HG03571 (cell line): ENCODE measurements around the gene MANBA.
A peak's percentile ranks its signal among the peaks of the same experiment; 100 is the strongest.
"Not testable (repeated sequence)": the region's sequence is repeated elsewhere in the genome, so short reads cannot be mapped to it uniquely, and the experiment has no call there.

ENCODE experiments used
- ATAC-seq: cut with Tn5 transposase; IDR thresholded peaks from one replicate; pipeline ENCODE4 v1.9.1; 2021; ENCODE audit not compliant: unreplicated experiment

Gene MANBA

GRCh38 chr4:102764901-102765300 lies 4.1 kb upstream of the MANBA start:
- no peak for ATAC-seq

GRCh38 chr4:102761906-102762305 lies 1.1 kb upstream of the MANBA start:
- no peak for ATAC-seq

GRCh38 chr4:102761296-102761701 lies 531 bp upstream of the MANBA start:
- no peak for ATAC-seq

- peak; percentile 62 for ATAC-seq
Observed at GRCh38 chr4:102759831-102760644, 730 bp downstream of the MANBA start.

DNA sequence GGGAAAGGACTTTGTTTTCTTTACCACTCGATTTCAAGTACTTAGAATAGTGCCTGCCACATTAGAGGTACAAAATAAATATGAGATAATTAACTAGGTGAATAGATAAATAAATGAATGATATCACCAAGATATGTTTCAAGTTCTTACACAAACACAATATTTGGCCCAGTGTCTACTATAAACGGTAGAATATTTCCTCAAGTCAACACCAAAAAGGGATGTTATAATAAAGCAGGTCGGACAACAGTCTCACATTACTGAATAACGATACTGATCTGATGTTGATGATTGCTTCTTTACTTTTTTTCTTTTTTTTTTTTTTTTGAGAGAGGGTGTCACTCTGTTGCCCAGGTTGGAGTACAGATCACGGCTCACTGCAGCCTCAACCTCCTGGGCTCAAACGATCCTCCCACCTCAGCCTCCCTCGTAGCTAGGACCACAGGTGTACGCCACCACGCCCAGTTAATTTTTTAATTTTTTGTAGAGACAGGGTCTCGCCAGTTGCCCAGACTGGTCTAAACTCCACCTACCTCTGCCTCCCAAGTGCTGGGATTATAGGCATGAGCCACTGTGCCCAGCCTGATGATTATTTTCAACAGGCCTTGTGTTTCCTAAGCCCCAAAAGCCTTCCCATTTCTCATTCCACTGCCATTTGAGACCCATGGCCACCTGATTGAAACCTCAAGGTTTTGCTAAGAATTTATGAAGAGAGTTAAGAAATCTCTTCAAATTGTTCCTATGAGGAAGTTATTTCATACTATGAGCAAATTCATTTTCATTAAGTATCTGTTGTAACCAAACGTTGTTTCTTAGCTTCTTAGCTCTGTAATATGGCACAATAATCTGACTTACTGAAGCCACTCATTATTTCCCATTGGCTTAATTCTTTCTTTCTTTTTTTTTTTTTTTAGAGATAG lies 2.3 kb downstream of the MANBA start:
- ATAC-seq, result no peak

- ATAC-seq, result no peak
Observed at GRCh38 chr4:102757681-102758080, 3.1 kb downstream of the MANBA start.

DNA sequence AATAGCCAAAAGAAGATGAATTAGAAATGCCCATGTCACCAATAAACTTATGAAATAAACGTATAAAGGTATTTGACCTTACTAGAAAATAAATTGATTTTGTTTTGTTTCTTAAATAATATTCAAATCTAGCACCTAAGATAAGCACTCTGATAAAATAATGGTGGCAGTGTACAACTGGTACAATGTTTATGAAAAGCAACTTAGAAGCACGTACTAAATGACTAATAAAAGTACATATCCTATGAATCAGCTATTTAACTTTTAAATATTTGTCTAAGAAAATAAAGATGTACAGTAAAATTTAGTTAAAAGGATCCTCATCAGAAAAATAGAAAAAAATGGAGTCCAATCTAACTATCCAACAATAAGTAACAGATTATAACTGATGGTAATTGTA lies 6.7 kb downstream of the MANBA start:
- ATAC-seq, result no peak

DNA sequence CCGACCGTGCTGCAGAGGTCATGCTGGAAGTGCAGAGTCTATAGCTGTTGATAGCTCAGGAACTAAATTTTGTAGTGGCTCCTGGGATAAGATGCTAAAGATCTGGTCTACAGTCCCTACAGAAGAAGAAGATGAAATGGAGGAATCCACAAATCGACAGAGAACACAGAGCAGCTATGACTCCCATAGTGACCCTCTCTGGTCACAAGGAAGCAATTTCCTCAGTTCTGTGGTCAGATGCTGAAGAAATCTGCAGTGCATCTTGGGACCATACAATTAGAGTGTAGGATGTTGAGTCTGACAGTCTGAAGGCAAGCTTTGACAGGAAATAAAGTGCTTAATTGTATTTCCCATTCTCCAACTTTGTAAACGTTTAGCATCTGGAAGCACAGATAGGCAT lies 8.8 kb downstream of the MANBA start:
- no peak for ATAC-seq

- not testable (repeated sequence) for ATAC-seq
Observed at GRCh38 chr4:102743352-102743751, 17.4 kb downstream of the MANBA start.

- not testable (repeated sequence) for ATAC-seq
Observed at GRCh38 chr4:102738802-102739201, 22.0 kb downstream of the MANBA start.

DNA sequence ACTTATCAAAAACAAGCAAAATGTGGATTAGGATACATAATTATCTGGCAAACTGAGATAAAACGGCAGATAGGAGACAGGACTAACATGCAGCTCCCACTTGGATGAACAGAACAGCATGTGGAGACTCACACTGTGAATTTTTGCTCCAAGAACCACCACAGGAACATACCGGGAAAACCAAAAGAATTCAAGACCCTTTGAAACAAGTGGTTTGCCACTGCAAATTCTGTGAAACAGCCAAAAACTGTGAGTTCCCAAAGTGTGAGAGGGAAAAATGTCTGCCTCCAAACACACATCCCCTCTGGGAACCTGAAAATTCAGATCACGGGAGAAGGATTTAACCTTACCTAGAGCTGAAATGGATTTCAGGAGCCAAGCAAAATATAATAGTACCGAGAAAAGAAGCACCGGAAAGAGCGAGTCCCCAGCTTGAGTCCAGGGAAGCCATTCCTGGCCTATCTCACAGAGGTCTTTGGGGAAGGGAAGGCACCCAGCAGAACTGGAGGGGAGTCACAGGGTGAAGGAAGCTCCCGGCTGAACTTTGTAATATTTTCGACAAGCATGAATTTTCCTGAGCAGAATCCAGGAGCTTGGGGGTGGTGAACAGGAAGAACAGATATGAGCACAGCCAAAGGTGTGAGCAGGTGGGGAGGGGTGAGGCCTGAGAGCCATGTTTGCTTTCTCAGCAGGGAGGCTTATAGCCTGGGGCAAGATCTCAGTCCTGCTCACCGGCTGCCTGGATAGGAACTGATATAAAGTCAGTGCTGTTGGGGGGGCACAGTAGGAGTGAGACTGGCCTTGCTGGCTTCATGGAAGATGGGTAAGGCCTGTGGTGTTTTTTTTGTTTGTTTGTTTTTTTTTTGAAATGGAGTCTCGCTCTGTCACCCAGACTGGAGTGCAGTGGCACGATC lies 23.9 kb downstream of the MANBA start:
- no peak for ATAC-seq

GRCh38 chr4:102735582-102735981 lies 25.2 kb downstream of the MANBA start:
- no peak for ATAC-seq

DNA sequence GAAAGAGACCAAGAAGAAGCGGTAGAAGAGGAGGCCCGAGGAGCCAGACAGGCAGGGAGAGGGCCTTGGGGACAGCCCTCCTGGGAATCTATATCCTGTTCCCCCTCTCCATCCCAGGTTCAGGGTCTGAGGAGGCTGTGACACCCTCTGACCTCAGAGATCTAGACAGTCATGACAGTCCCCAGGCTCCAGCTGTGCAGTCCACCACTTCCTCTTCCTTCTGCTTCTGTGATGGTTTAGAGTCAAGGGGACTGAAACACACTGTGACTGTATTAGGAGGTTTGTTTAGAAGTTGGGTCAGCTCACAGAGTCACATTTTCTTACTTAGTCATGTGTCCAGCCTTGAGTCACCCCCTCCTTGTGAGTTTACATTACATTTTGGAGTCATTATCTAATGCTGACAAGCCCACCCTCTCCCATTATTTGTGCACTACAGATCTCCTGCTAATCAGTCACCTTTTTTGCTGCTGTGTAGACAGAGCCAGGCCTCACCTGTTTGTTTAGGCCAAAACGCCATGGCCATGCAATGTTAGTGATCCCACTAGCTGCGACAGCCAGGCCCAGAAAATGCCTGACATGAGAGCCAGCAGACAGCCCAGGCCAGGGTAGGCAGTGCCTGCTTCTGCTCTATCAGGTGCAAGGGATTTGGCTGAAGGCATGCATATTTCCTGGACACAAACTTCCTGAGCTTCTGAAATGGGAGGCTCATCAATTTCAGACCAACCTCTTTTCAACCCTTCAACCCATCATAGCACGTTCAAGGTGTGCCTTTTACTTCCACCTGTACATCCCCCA lies 26.0 kb downstream of the MANBA start:
- peak; percentile 99 for ATAC-seq

DNA sequence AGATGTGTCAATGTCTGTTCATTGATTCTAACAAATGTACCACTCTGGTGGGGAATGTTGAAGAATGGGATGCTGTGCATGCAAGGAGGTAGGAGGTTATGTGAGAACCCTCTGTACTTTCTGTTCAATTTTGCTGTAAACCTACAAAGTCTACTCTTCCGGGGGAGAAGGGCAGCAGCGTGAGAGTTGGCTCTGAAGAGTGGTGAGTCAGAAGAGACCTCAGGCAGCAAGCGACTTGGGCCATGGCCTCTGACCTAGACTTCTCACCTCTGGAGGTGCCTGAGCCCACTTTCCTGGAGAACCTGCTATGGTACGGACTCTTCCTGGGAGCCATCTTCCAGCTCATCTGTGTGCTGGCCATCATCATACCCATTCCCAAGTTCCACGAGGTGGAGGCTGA lies 26.7 kb downstream of the MANBA start:
- ATAC-seq, result no peak

DNA sequence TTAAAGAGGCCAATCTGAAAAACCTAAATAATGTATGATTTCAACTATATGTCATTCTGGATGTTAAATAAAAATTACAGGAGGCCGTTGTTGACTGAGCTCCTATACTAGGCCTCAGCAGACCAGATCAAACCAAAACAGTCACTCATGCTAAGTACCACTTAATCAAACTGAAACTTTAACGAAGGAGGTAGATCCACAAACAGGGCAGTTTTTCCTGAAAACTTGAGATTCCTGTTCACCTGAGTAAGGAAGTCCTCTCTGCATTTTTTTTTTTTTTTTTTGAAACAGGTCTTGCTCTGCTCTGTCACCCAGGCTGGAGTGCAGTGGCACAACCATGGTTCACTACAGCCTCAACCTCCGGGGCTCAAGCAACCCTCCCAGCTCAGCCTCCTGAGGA lies 27.7 kb downstream of the MANBA start:
- ATAC-seq, result no peak

DNA sequence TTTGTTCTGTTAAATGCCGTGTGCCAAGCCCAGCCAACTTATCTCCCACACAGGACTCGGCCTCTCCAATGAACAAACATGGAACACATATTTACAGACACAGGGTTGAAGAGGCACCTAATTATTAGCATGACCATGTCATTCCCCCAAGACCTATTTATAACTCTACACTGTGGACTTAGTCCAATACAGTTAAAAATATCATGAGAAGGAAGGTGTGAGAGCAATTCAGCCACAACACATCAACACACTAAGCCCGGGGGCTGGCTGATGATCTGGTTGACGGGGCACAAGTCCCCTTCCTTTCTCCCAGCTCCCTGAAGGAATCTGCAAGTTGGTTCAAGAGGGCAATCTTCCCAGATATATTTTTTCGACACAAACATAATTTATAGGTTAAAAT lies 28.1 kb downstream of the MANBA start:
- ATAC-seq, result no peak

- ATAC-seq, result no peak
Observed at GRCh38 chr4:102730968-102731533, 29.7 kb downstream of the MANBA start.

DNA sequence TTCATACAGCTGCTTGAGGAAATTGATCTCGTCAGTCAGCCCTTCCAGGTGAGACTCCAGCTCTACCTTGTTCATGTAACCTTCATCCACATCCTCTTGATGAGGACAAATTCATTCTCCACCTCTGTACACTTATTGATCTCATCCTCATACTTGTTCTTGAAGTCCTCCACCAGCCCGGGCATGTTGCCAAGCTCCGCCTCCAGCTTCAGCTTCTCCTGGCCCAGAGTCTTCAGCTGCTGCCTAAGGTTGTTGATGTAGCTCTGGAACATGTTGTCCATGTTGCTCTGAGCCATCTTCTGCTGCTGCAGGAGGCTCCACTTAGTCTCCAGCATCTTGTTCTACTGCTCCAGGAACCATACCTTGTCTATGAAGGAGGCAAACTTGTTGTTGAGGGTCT lies 31.3 kb downstream of the MANBA start:
- ATAC-seq, result not testable (repeated sequence)

- ATAC-seq, result not testable (repeated sequence)
Observed at GRCh38 chr4:102726919-102727318, 33.8 kb downstream of the MANBA start.

- ATAC-seq, result no peak
Observed at GRCh38 chr4:102726068-102726467, 34.7 kb downstream of the MANBA start.
